GM12891 (cell line): ENCODE measurements around the gene KIF19.
A peak's percentile ranks its signal among the peaks of the same experiment; 100 is the strongest.

ENCODE experiments used
- DNase-seq: peaks from one replicate; pipeline ENCODE4 v3.0.0; 2011; ENCODE audit warnings: low spot score; ENCODE audit not compliant: insufficient read length
- FAIRE-seq: peaks from 2 replicates; lab custom pipeline; 2011; peaks lifted over from hg19 to GRCh38; lab: Jason Lieb, UNC
- PAX5 ChIP-seq: IDR thresholded peaks from 2 replicates; pipeline ENCODE4 v1.6.1; 2011; ENCODE audit warnings: low read length, moderate library complexity, mild to moderate bottlenecking; ENCODE audit not compliant: insufficient read depth, severe bottlenecking
- POLR2A ChIP-seq: IDR thresholded peaks from 2 replicates; pipeline ENCODE4 v1.6.1; 2011; ENCODE audit warnings: low read depth, low read length, control low read depth
- POLR2AphosphoS5 ChIP-seq: IDR thresholded peaks from 2 replicates; pipeline ENCODE4 v1.6.1; 2011; ENCODE audit warnings: low read depth, low read length, control low read depth
- POU2F2 ChIP-seq: IDR thresholded peaks from 2 replicates; pipeline ENCODE4 v1.6.1; 2011; ENCODE audit warnings: low read depth, mild to moderate bottlenecking, control low read depth, low read length, moderate library complexity
- SPI1 ChIP-seq: IDR thresholded peaks from 2 replicates; pipeline ENCODE4 v1.6.1; 2011; ENCODE audit warnings: low read depth, low read length, control low read depth
- TAF1 ChIP-seq: IDR thresholded peaks from 2 replicates; pipeline ENCODE4 v1.6.1; 2011; ENCODE audit warnings: low read depth, low read length, control low read depth

Gene KIF19

GRCh38 chr17:74340470-74341023 lies 14.5 kb downstream of the KIF19 start:
- DNase-seq (no peak), FAIRE-seq (no peak)
- no peak for TF ChIP-seq PAX5
- no peak for TF ChIP-seq POLR2AphosphoS5
- TF ChIP-seq TAF1 = no peak
- TF ChIP-seq SPI1 = no peak
- TF ChIP-seq POLR2A = no peak
- TF ChIP-seq POU2F2 = no peak

- TF ChIP-seq PAX5 (no peak), POLR2A (no peak), POLR2AphosphoS5 (no peak), SPI1 (no peak), TAF1 (no peak), POU2F2 (no peak)
- DNase-seq = no peak
- FAIRE-seq = no peak
These were observed 16.2 kb downstream of the KIF19 start for GRCh38 chr17:74342224-74342623.

- no peak for TF ChIP-seq TAF1
- no peak for TF ChIP-seq POLR2A
- TF ChIP-seq POLR2AphosphoS5 = no peak
- TF ChIP-seq PAX5 = no peak
- TF ChIP-seq SPI1 = no peak
- TF ChIP-seq POU2F2 = no peak
- no peak for FAIRE-seq
- no peak for DNase-seq
These were observed 17.1 kb downstream of the KIF19 start for GRCh38 chr17:74343121-74343520.

- no peak for TF ChIP-seq TAF1
- no peak for TF ChIP-seq POLR2A
- DNase-seq = no peak
- FAIRE-seq = no peak
These were observed 17.7 kb downstream of the KIF19 start for GRCh38 chr17:74343526-74344284.

- FAIRE-seq (no peak), DNase-seq (no peak)
- no peak for TF ChIP-seq SPI1
- TF ChIP-seq TAF1 = no peak
These were observed 18.6 kb downstream of the KIF19 start for GRCh38 chr17:74344658-74345057.

GRCh38 chr17:74345433-74346241 lies 19.6 kb downstream of the KIF19 start:
- DNase-seq (no peak), FAIRE-seq (no peak)

GRCh38 chr17:74347646-74348045 lies 21.6 kb downstream of the KIF19 start:
- no peak for DNase-seq
- no peak for TF ChIP-seq SPI1
- no peak for TF ChIP-seq POLR2A
- TF ChIP-seq POU2F2 = no peak
- TF ChIP-seq PAX5 = no peak
- TF ChIP-seq POLR2AphosphoS5 = no peak
- TF ChIP-seq TAF1 = no peak
- FAIRE-seq = no peak

More at GRCh38 chr17:74345433-74346241, 19.6 kb downstream of the KIF19 start:
- no peak for TF ChIP-seq SPI1
- TF ChIP-seq POLR2A = no peak
- no peak for TF ChIP-seq TAF1
- no peak for TF ChIP-seq PAX5
- TF ChIP-seq POLR2AphosphoS5 = no peak
- no peak for TF ChIP-seq POU2F2

- FAIRE-seq = no peak
- no peak for TF ChIP-seq POLR2AphosphoS5
- TF ChIP-seq POLR2A = no peak
These were observed 23.1 kb downstream of the KIF19 start for GRCh38 chr17:74349120-74349519.

GRCh38 chr17:74350486-74350885 lies 24.5 kb downstream of the KIF19 start:
- TF ChIP-seq POU2F2 (no peak), POLR2A (no peak), SPI1 (no peak), TAF1 (no peak), PAX5 (no peak), POLR2AphosphoS5 (no peak)
- DNase-seq (no peak), FAIRE-seq (no peak)

More at GRCh38 chr17:74349120-74349519, 23.1 kb downstream of the KIF19 start:
- no peak for DNase-seq

- TF ChIP-seq POU2F2 = no peak
- TF ChIP-seq POLR2AphosphoS5 = no peak
- TF ChIP-seq SPI1 = no peak
- TF ChIP-seq TAF1 = no peak
- TF ChIP-seq PAX5 = no peak
- TF ChIP-seq POLR2A = no peak
- FAIRE-seq (peak; percentile 20), DNase-seq (no peak)
These were observed 25.7 kb downstream of the KIF19 start for GRCh38 chr17:74351552-74352210.
